DMS79 treated with DMSO at 0.1 percent for 48 hours (cell line): ENCODE results near the gene ROBO1.

Experiments used
- DNase-seq: peaks from one replicate; lab custom pipeline; 2025; lab: John Stamatoyannopoulos, UW

ROBO1 gene

GRCh38 chr3:78873641-78874040, 894.2 kb downstream of the ROBO1 start:
- no peak for DNase-seq

DNA sequence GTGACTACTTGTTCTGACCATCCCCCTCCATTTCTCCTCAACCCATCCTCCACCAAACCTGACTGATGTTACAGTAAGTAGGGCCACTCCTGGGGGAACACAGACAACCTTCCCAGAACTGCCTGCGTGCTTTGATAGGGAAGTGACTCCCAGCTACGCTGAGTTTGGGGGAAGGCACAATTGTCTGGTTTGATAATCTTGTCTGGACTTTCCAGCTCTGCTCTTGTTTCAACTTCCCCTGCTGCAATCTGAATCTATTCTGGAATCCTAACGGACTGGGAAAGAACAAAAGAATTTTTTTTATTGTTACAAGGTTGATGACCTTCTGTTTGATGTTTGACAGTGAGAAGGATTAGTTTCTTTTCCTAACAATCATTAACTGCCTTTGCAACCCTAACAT, 895.6 kb downstream of the ROBO1 start:
- no peak for DNase-seq

- no peak for DNase-seq
These were observed 896.8 kb downstream of the ROBO1 start for GRCh38 chr3:78871048-78871447.

DNA sequence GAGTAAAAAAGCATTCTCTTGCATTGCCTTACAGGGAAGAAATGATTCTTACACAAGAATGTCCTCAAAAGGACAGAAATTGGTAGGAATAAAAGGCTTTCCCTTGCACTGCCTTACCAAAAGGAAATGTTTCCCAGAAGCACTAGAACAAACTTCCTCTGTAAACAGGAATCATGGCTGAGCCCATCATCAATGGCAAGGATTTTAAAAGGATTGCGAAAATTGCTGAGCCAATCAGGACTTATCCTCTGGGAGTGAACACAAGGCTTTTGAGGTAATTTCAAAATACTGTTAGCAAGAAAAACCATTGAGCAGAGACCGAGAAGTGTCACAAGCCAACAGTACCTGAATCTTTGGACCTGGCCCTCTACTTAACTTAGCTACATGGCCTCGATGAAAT, 897.3 kb downstream of the ROBO1 start:
- no peak for DNase-seq

- DNase-seq: no peak
These were observed 899.2 kb downstream of the ROBO1 start for GRCh38 chr3:78868570-78868969.

GRCh38 chr3:78867409-78868372, 900.1 kb downstream of the ROBO1 start:
- no peak for DNase-seq

DNA sequence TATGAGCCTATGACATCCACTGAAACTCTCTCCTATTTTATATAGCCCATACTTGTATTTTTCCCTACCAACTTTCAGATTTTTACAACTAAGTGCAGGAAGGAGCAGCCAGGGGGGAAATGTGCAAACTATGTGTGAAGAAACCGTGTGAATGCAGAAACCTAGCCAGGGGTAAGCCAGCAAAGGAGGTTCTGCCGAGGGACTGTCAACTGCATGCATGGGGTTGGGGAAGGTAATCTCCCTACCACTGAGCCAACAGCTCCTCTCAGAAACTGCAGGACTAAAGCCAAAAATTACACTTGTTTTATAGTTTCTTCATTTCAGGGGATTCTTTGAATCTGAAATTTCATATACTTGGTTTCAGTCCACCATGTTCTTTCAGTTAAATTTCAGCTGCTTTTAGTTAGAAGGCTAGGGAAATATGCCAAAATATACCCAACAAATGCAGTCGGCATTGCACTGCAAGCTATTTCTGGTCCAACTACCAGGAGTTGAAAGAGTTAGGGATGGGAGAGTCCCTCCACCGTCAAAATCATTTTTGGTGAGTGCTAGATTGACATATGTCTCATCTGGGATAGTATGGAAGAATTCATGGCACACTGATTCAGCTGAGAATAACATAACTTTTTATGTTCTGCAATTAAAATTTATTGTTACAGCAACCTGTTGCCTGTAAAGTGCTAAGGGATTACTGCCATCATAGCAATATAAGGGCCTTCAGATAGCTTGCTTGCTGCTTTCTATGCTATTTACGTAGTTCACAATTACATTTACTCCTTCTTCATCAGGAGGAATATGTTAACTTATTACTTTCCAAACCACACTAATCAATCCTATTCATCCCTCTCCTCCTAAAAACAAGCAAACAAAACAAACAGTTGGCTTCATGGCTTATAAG, 904.2 kb downstream of the ROBO1 start:
- DNase-seq: no peak

- no peak for DNase-seq
These were observed 906.6 kb downstream of the ROBO1 start for GRCh38 chr3:78861156-78861555.

DNA sequence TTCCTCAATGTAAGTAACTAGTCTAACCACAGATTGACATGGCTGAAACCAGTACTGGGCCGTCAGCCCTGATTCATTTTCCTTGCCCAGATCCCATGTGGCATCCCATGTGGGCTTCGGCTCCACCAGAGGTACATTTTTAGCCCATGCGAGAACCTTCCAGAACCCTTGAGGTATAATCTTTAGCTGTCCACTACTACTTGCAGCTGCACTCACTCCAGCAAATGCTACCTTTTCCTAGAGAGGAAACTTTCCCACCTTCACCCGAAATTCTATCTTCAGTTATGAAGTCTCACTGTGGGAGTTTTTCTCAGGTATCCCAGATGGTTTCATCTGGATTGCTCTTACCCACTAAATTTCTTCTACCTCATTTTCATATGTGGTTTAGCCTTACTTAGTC, 907.2 kb downstream of the ROBO1 start:
- DNase-seq: no peak

DNA sequence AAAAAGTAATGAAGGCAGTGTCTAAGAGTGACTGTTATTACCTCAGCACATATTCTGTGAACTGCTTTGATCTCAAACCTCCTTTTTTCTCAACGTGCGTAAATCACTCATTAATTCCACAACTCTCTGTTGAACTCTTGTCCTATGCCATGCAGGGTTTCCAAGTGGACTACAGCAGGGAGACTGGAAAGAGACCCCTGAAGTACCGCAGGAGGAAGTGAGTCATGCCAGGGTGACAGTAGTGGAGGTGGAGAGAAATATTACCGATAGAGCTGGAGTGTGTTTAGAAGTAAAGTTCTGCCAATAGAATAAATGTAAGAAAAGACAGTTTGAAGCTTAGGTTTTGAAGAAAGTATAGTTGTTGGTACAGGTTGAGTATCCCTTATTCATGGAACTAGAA, 908.9 kb downstream of the ROBO1 start:
- DNase-seq: no peak

DNA sequence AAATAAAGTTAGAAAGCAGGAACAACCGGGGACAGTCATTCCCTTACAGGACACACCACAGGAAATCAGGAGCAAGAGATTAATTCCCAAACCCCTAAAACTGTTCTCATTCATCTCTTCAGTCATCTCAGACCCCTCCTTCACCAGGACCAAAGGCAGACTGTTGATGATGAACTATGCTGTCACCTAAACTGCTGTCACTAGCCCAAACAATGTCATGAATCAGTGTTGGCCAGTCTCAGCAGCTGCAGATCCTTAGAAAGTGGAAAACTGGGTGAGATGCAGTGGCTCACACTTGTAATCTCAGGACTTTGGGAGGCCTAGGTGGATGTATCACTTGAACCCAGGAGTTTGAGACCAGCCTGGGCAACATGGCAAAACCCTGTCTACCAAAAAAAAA, 909.6 kb downstream of the ROBO1 start:
- DNase-seq: no peak

DNA sequence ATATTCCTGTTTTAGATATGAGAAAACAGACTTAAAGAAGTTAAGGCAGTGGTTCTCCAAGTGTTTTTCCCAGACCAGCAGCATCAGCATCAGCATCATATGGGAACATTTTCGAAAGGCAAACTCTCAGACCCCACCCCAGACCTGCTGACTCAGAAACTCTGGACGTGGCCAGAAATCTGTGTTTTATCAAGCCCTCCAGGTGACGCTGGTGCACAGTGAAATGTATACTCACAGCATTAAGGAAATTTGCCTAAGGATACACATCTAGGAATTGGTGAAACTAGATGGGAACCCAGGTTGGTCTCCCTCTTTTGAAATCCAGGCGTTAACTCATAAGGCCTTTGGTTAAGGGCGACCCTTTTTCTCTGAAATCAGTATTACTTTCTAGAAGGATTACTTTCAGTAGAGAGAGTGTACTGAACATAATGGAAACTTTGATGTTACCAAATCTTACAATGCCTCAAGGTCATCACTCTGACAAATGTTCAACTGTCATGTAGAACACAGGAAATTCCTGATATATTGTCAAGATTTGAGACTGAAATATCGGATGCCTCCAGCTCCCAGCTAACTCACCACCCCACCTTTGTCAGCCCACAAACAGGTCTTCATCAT, 910.2 kb downstream of the ROBO1 start:
- DNase-seq: no peak

GRCh38 chr3:78856164-78856563, 911.6 kb downstream of the ROBO1 start:
- DNase-seq: no peak

DNA sequence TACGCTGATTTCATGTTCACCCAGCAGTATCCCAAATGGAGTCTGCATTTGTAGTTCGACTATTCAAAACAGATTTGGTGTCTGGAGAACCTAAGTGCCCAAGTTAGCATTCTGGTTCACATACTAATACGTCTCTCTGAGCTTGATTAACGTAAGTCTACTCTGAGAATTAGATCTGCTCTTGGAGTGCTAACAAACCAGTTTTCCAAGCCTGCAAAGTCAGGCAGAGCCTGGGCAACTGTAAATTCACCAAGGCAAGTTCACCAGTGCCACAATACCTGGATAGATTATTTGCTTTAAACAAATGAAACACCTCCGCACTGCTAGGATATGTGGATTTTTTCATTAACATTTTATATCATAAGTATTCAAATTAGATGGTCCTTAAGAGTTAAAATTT, 912.6 kb downstream of the ROBO1 start:
- DNase-seq: no peak

GRCh38 chr3:78848392-78849288, 919.2 kb downstream of the ROBO1 start:
- DNase-seq: no peak

DNA sequence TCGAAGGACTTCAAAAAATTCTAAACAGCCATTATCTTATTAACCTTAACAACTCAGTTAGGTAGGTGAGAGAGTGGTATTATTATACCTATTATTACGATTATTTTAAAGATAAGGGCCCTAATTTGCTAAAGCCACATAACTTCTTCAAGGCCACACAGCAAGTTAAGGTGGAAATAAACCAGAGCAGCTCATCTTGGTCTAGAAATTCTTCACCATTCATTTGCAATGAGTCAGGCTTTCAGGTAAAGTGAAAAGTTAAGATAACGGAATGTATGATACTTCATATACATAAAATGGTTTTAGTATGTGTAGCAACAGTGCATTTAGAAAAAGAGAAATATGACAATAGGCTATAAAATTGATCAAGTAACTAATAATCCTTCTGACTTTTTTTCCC, 920.2 kb downstream of the ROBO1 start:
- DNase-seq: no peak

DNA sequence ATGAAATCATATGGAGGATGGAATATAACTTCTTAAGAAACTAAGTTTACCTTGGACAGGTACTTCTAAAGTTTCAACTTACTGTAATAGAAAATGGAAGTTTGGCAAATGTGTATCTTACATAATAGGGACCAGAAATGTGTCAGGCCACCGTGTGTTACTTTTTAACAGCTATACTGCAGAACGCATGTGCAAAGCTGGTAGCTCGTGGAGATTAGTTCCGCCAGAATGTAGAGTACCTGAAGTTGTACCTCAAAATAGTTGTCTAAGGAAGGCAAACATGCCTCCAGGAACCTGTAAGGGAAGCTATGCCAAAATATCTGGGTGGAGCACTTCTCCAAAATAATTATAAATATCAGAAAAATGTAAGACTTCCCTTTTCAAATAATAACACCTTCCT, 920.6 kb downstream of the ROBO1 start:
- no peak for DNase-seq

GRCh38 chr3:78846718-78847117, 921.1 kb downstream of the ROBO1 start:
- no peak for DNase-seq

DNA sequence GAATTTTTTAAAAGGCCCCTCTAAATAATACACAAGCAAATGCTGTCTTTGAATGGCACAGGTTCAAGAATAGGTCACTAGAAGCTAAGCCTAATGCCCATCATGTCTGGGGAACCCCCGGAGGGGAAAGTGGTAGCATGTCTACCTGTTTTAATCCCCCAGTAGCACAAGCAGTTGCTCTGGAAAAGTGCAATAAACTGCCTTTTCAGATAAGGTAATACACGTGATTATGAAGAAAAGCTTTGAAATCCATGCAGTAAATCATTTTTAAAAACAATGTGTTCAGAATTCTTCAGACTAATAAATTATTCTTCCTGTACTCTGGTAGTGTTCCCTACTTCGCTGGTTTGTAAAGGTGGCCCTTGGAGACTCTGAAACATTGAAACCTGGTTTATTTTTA, 922.2 kb downstream of the ROBO1 start:
- DNase-seq: no peak

- no peak for DNase-seq
These were observed 923.5 kb downstream of the ROBO1 start for GRCh38 chr3:78844307-78844706.

GRCh38 chr3:78839693-78840092, 928.1 kb downstream of the ROBO1 start:
- DNase-seq: no peak
